H1 (cell line): ENCODE results near the gene HOXA13. TPM values are rescaled to one million over a fixed set of nuclear protein-coding genes. Genes with fewer than 3 reads are reported as not detected.

Experiments
- CTCF ChIA-PET: fragments of 300-600 bp; sonication (Branson Sonifier 250); formaldehyde crosslinking; loops from one replicate; lab custom pipeline; 2021; ENCODE audit not compliant: partially characterized antibody; lab: Charles Lee
- POLR2A ChIA-PET: fragments of 300-600 bp; sonication (Branson Sonifier 250); formaldehyde crosslinking; loops from one replicate; lab custom pipeline; 2021; ENCODE audit warnings: inconsistent platforms; ENCODE audit not compliant: partially characterized antibody; lab: Charles Lee
- DNase-seq, 2 experiments: peaks; one replicate each; pipeline versions ENCODE4 v3.0.0 to v3.0.0-alpha.2; 2010 to 2022; ENCODE audit warnings: low spot score in 2 of 2, low read depth in 1 of 2, mixed read lengths in 1 of 2
- FAIRE-seq: peaks from 2 replicates; lab custom pipeline; 2011; peaks lifted over from hg19 to GRCh38; lab: Jason Lieb, UNC
- H2AFZ ChIP-seq: 2 replicates; pipeline ENCODE4 v1.8.1; 2012; ENCODE audit warnings: low read length, inconsistent platforms
- H2AK5ac ChIP-seq: 2 replicates; pipeline ENCODE4 v1.6.1; 2013; ENCODE audit warnings: low read depth, low read length
- H2BK120ac ChIP-seq: replicated peaks from 2 replicates; pipeline ENCODE3; 2013; ENCODE audit warnings: low read depth, low read length, inconsistent platforms
- H2BK12ac ChIP-seq: 2 replicates; pipeline ENCODE4 v1.6.1; 2013; ENCODE audit warnings: low read depth, low read length
- H2BK15ac ChIP-seq: 2 replicates; pipeline ENCODE4 v1.6.1; 2013; ENCODE audit warnings: low read length
- H2BK20ac ChIP-seq: 2 replicates; pipeline ENCODE4 v1.6.1; 2013; ENCODE audit warnings: low read length
- H2BK5ac ChIP-seq: 2 replicates; pipeline ENCODE4 v1.6.1; 2013; ENCODE audit warnings: low read depth, low read length
- H3K14ac ChIP-seq: 2 replicates; pipeline ENCODE4 v1.6.1; 2013; ENCODE audit warnings: inconsistent platforms; ENCODE audit not compliant: insufficient read length
- H3K18ac ChIP-seq: 2 replicates; pipeline ENCODE4 v1.6.1; 2013; ENCODE audit warnings: low read length; ENCODE audit errors: extremely low read depth
- H3K23ac ChIP-seq: 2 replicates; pipeline ENCODE4 v1.6.1; 2013; ENCODE audit warnings: inconsistent platforms; ENCODE audit not compliant: insufficient read length
- H3K23me2 ChIP-seq: 2 replicates; pipeline ENCODE4 v1.6.1; 2013; ENCODE audit warnings: low read depth, low read length
- H3K27ac ChIP-seq: 2 replicates; pipeline ENCODE4 v1.6.1; 2011; ENCODE audit warnings: low read depth, low read length, inconsistent platforms
- H3K27me3 ChIP-seq, 4 experiments: replicated peaks in 1 of 4; 1 replicate in 1 of 4; 2 replicates in 3 of 4; pipeline versions ENCODE4 v1.6.1 to v1.8.1; 2011 to 2013; ENCODE audit warnings: low read length in 3 of 4, mild to moderate bottlenecking in 3 of 4, inconsistent platforms in 2 of 4, mixed read lengths in 2 of 4, moderate library complexity in 1 of 4; ENCODE audit not compliant: control insufficient read depth in 3 of 4, insufficient read depth in 3 of 4; ENCODE audit errors: extremely low read depth in 1 of 4
- H3K36me3 ChIP-seq, 4 experiments: 2 replicates each; pipeline versions ENCODE4 v1.6.1 to v1.8.1; 2011 to 2013; ENCODE audit warnings: mild to moderate bottlenecking in 4 of 4, low read length in 3 of 4, moderate library complexity in 2 of 4, control low read depth in 1 of 4, inconsistent platforms in 1 of 4; ENCODE audit not compliant: insufficient read depth in 4 of 4, control insufficient read depth in 2 of 4
- H3K4ac ChIP-seq: replicated peaks from 2 replicates; pipeline ENCODE3; 2013; ENCODE audit warnings: low read length, low read depth, mixed read lengths, inconsistent platforms; ENCODE audit not compliant: insufficient read length
- H3K4me1 ChIP-seq, 4 experiments: replicated peaks in 1 of 4; 1 replicate in 1 of 4; 2 replicates in 3 of 4; pipeline versions ENCODE4 v1.6.1 to v1.8.1; 2011 to 2013; ENCODE audit warnings: low read length in 3 of 4, inconsistent platforms in 2 of 4, mixed read lengths in 1 of 4; ENCODE audit not compliant: insufficient read depth in 4 of 4, control insufficient read depth in 3 of 4
- H3K4me2 ChIP-seq, 2 experiments: 2 replicates each; pipeline versions ENCODE4 v1.6.1 to v1.8.1; 2011 to 2013; ENCODE audit warnings: low read depth in 2 of 2, low read length in 2 of 2, control low read depth in 1 of 2, inconsistent platforms in 1 of 2, mild to moderate bottlenecking in 1 of 2; ENCODE audit not compliant: insufficient read depth in 1 of 2
- H3K4me3 ChIP-seq, 4 experiments: fragments of 200-600, 300-600 bp in 1 of 4; sonication (generic), shearing (Covaris generic), sonication (Bioruptor Twin) in 1 of 4; 2 replicates each; pipeline versions ENCODE4 v1.5.1 to v1.8.1; 2011 to 2016; ENCODE audit warnings: low read length in 4 of 4, low read depth in 3 of 4, control low read depth in 2 of 4, inconsistent platforms in 2 of 4, mild to moderate bottlenecking in 2 of 4, mixed read lengths in 1 of 4, moderate library complexity in 1 of 4; ENCODE audit not compliant: insufficient read depth in 2 of 4; ENCODE audit errors: extremely low read depth in 1 of 4
- H3K56ac ChIP-seq: replicated peaks from 2 replicates; pipeline ENCODE3; 2013; ENCODE audit warnings: low read depth, mild to moderate bottlenecking, mixed read lengths, low read length, inconsistent platforms; ENCODE audit not compliant: insufficient read length
- H3K79me1 ChIP-seq: 2 replicates; pipeline ENCODE4 v1.6.1; 2013; ENCODE audit warnings: low read depth, low read length, control low read depth
- H3K79me2 ChIP-seq, 2 experiments: 2 replicates each; pipeline versions ENCODE4 v1.6.1 to v1.8.1; 2012 to 2013; ENCODE audit warnings: low read length in 2 of 2, mild to moderate bottlenecking in 2 of 2, inconsistent platforms in 1 of 2; ENCODE audit not compliant: insufficient read depth in 2 of 2, control insufficient read depth in 1 of 2
- H3K9ac ChIP-seq, 4 experiments: replicated peaks in 1 of 4; 1 replicate in 1 of 4; 2 replicates in 3 of 4; pipeline versions ENCODE4 v1.6.1 to v1.8.1; 2011 to 2013; ENCODE audit warnings: low read depth in 3 of 4, low read length in 3 of 4, control low read depth in 2 of 4, mild to moderate bottlenecking in 2 of 4, moderate library complexity in 2 of 4, inconsistent platforms in 1 of 4; ENCODE audit errors: extremely low read depth in 1 of 4
- H3K9me3 ChIP-seq, 2 experiments: 2 replicates each; pipeline versions ENCODE4 v1.6.1 to v1.8.1; 2012 to 2013; ENCODE audit warnings: mild to moderate bottlenecking in 2 of 2, moderate library complexity in 2 of 2, control low read depth in 1 of 2, inconsistent platforms in 1 of 2, low read depth in 1 of 2, low read length in 1 of 2, mixed read lengths in 1 of 2; ENCODE audit not compliant: insufficient read depth in 2 of 2
- H4K20me1 ChIP-seq, 2 experiments: replicated peaks in 1 of 2; 2 replicates each; pipeline versions ENCODE3 to v1.8.1; 2011 to 2013; ENCODE audit warnings: inconsistent platforms in 2 of 2, low read length in 2 of 2, mild to moderate bottlenecking in 1 of 2; ENCODE audit not compliant: insufficient read depth in 2 of 2, control insufficient read depth in 1 of 2
- H4K5ac ChIP-seq: 2 replicates; pipeline ENCODE4 v1.6.1; 2013; ENCODE audit warnings: low read length, low read depth, mixed read lengths, inconsistent platforms; ENCODE audit not compliant: insufficient read length
- H4K8ac ChIP-seq: 2 replicates; pipeline ENCODE4 v1.8.0; 2013; ENCODE audit warnings: mild to moderate bottlenecking, moderate library complexity, low read length, inconsistent platforms; ENCODE audit not compliant: insufficient read depth; ENCODE audit errors: extremely low read depth
- H4K91ac ChIP-seq: replicated peaks from 2 replicates; pipeline ENCODE3; 2013; ENCODE audit warnings: low read length, mixed read lengths, inconsistent platforms; ENCODE audit not compliant: insufficient read length
- CBX8 ChIP-seq: fragments of 300-800, 300-1000 bp; sonication (generic); IDR thresholded peaks from 2 replicates; pipeline ENCODE4 v1.7.1; 2016; ENCODE audit warnings: low read depth, low read length, borderline replicate concordance
- RFX5 ChIP-seq: IDR thresholded peaks from 2 replicates; pipeline ENCODE4 v1.6.1; 2011; ENCODE audit warnings: low read depth, low read length, improper control_type of control experiment, borderline replicate concordance
- RNF2 ChIP-seq: fragments of 200-900, 300-1000 bp; sonication (generic); IDR thresholded peaks from 2 replicates; pipeline ENCODE4 v1.7.1; 2016; ENCODE audit warnings: borderline replicate concordance, low read depth, mild to moderate bottlenecking, antibody characterized with exemption, low read length; ENCODE audit not compliant: poor library complexity, severe bottlenecking; ENCODE audit errors: missing control alignments
- WGBS, 2 experiments: shearing (Covaris generic) in 1 of 2; methylation state at CpG; one replicate each; pipeline versions ENCODE4 v1.1.6 to v1.1.7; 2013 to 2015; ENCODE audit warnings: low lambda C conversion rate in 2 of 2, mixed read lengths in 2 of 2, inconsistent platforms in 1 of 2, low coverage in 1 of 2, missing lambda C conversion rate in 1 of 2; ENCODE audit not compliant: insufficient replicate concordance in 2 of 2, insufficient coverage in 1 of 2, insufficient read length in 1 of 2; ENCODE audit errors: extremely low coverage in 1 of 2, missing lambda C conversion rate in 1 of 2; 5-methylcytosine and 5-hydroxymethylcytosine counted together
- polyA plus RNA-seq, 7 experiments: library from polyadenylated mRNA; depleted of rRNA in 3 of 7; stranded (reverse) in 5 of 7; unstranded in 2 of 7; fragments of >200 nt in 5 of 7; fragments of 200-250 nt in 2 of 7; gene quantifications; 1 replicate in 5 of 7; 2 replicates in 1 of 7; 4 replicates in 1 of 7; pipeline versions ENCODE4 v1.2.1 to v1.2.3, GENCODE V29; 2011 to 2013; ENCODE audit warnings: missing spikeins in 2 of 7, mixed read lengths in 2 of 7
- total RNA-seq: library from RNA; stranded (reverse); fragmentation: NEBNext Ultra II Directional; extraction: Animal tissue kit (Norgen Biotek cat#: 25700); gene quantifications from 2 replicates; pipeline ENCODE4 v1.2.1, GENCODE V29; 2021

The HOXA13 gene
- total and polyA plus RNA-seq, 2 of the 8 experiments (the other 6 are each of a cell fraction or from before 2014, with no cell fraction given) = not detected

- no peak overlapping the region for H3K9ac ChIP-seq
- TF ChIP-seq CBX8 (peak; percentile 92; the same call in 1 of the 2 replicates), RFX5 (no peak), RNF2 (peak; percentile 87)
- H3K79me1 ChIP-seq = no peaks in the 10 kb centered on the region
- no peak overlapping the region for H2AK5ac ChIP-seq
- no peak overlapping the region for H2BK15ac ChIP-seq
- no peak overlapping the region for H3K27ac ChIP-seq
- H2AFZ ChIP-seq = no peak overlapping the region
- H3K23ac ChIP-seq = no peak overlapping the region
- H4K5ac ChIP-seq = no peak overlapping the region
- FAIRE-seq = no peak
- H2BK5ac ChIP-seq = no peak overlapping the region
- H3K36me3 ChIP-seq = peaks cover 0 to 12% (median 0%) of the 10 kb centered on the region in 4 experiments; a peak in 1 of 8 replicates
- H2BK12ac ChIP-seq = no peak overlapping the region
- peaks cover 17 to 33% of the 10 kb centered on the region in 2 experiments for H4K20me1 ChIP-seq
- ChIA-PET POLR2A (interaction anchor here (1.5 kb wide), 1 partner anchor 9 kb away, joined by 4 read pairs; the partner anchor contains the start of gene HOXA7), CTCF (interaction anchor here (1.1 to 5.2 kb wide), 8 partner anchors 9 to 25 kb away, joined by 3 to 29 read pairs (median 6); partner anchors contain the start of genes HOXA3 and HOXA5)
- no peak for DNase-seq
- no peak overlapping the region for H2BK120ac ChIP-seq
- no peak overlapping the region for H4K8ac ChIP-seq
- H3K23me2 ChIP-seq = no peaks in the 10 kb centered on the region
- H3K4me3 ChIP-seq = no peak overlapping the region
- H3K27me3 ChIP-seq = peaks cover 95 to 100% (median 99%) of the 10 kb centered on the region in 4 experiments
- H2BK20ac ChIP-seq = no peak overlapping the region
- no peak overlapping the region for H3K14ac ChIP-seq
- no peak overlapping the region for H3K4ac ChIP-seq
- no peaks in the 10 kb centered on the region; a peak in 3 of 7 replicates for H3K4me1 ChIP-seq
- no peak overlapping the region for H3K4me2 ChIP-seq
- 18% methylated on average over 41 of the region's 46 CpGs; no CpG with 5 or more reads in 1 of the 2 experiments for WGBS, 2 experiments
- no peaks in the 10 kb centered on the region for H3K79me2 ChIP-seq
- no peak overlapping the region for H3K18ac ChIP-seq
- peaks cover 0 to 6% of the 10 kb centered on the region in 2 experiments; a peak in 1 of 4 replicates for H3K9me3 ChIP-seq
- no peak overlapping the region for H3K56ac ChIP-seq
- no peak overlapping the region for H4K91ac ChIP-seq
Observed at GRCh38 chr7:27165996-27166530, 33.8 kb downstream of the HOXA13 start.
